Activated T-helper 1 cell treated with anti-CD3 and anti-CD28 coated beads, Interleukin-2, amount 50 U/mL, for 16 hours (primary cell): ENCODE data around the gene C6orf62.
"Not testable (repeated sequence)": the region's sequence is repeated elsewhere in the genome, so short reads cannot be mapped to it uniquely, and the experiment has no call there.

Experiments
- DNase-seq, 2 donors: peaks; one replicate each; pipeline ENCODE4 v3.0.0-alpha.2; 2020; ENCODE audit warnings: low read depth in 1 of 2, low spot score in 1 of 2

C6orf62 gene

GRCh38 chr6:24668997-24669361 lies 50.0 kb downstream of the C6orf62 start:
- DNase-seq: no peak

DNA sequence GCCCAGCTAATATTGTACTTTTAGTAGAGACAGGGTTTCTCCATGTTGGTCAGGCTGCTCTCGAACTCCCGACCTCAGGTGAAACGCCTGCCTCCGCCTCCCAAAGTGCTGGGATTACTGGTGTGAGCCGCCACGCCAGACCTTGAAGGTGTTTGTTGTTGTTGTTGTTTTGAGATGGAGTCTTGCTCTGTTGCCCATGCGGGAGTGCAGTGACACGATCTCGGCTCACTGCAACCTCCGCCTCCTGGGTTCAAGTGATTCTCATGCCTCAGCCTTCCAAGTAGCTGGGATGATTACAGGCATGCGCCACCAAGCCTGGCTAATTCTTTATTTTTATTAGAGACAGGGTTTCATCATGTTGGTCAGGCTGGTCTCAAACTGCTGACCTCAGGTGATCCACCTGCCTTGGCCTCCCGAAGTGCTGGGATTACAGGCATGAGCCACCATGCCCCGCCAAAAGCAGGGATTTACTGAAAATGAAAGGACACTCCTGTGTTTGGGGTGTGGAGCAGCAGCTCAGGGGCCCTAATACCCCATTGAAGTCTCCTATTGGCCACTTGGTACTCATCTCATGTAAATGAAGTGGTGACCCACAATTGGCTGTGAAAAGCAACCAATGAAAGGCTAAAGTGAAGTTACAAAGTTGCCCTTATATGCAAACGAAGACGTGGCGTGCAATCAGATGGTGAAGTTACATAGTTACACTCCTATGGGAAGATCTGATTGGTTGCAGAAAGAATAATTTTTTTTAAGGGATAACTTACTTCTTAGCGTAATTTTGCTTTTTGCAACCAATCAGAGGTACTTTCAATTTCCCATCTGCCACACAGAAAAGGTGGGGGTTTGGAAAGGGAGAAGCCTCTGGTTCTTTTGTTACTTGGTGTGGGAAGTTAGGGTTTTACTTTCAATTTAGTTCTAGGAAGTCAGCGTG lies 50.6 kb downstream of the C6orf62 start:
- not testable (repeated sequence) for DNase-seq

GRCh38 chr6:24667378-24667803 lies 51.6 kb downstream of the C6orf62 start:
- no peak for DNase-seq

DNA sequence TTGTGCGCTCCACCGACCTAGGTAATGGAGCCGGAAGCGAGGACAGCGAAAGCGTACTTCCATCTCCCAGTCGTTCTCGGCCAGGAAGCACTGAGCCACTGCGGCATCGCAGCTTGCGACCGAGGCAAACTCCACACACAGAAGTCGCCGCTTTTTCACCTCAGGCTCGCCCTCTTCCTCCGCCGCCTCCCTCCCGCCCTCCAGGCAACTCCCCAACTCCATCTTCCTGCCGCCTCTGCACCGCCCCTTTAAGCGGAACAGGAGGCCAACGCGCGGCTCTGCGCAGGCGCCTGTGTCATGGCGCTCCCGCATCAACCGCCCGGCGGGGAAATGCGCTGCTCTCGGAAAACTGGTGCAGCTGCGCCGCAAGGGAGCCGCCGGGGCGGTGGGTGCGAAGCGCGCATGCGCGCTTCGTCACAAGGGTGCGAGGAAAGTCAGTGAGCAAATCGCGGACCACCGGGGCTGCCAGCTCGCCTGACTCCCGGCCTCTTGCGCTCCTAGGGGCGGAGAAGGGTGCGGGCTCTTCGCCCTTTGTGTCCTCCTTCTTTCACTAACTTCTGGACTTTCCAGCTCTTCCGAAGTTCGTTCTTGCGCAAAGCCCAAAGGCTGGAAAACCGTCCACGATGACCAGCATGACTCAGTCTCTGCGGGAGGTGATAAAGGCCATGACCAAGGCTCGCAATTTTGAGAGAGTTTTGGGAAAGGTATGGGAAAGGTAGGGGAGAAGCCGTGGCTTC lies 52.1 kb downstream of the C6orf62 start, which contains the start of the genes ACOT13 and TDP2:
Gene ACOT13 (plus strand): TSS at position 437 of the 737 bp plus-strand sequence. CDS start 187 bp downstream, at position 624.
Gene TDP2 (minus strand): TSS at position 259 of the 737 bp plus-strand sequence. CDS start 37 bp downstream, at position 222.
- peak; percentile 88 to 94 for DNase-seq

DNA sequence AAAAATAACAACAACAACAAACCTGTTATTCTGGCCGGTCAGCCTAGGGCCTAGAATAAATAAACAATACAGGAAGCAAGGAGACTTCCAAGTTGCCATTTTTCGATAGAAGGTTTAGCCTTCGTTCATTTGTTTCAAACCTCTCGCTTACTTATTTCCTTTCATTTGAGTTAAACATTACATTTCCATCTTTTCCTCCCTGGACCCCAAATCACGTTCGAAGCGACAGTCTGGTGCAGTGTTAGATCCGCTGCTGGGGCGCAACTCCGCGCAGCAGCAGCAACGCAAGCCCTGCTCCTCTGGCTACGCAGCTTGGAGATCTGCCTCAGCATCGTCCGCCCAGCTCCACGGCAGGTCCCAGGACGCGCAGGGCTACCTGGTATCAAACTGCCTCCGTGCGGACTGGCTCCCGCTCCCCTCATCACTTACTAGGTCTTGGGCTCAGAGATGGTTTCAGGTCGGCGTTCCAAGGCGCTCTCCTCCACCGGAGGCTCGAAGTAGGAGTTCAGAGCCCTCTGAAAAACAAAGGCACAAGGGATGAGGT lies 52.8 kb downstream of the C6orf62 start:
- DNase-seq: peak; percentile 11 to 13

- no peak for DNase-seq
These were observed 54.6 kb downstream of the C6orf62 start for GRCh38 chr6:24664046-24664987.

DNA sequence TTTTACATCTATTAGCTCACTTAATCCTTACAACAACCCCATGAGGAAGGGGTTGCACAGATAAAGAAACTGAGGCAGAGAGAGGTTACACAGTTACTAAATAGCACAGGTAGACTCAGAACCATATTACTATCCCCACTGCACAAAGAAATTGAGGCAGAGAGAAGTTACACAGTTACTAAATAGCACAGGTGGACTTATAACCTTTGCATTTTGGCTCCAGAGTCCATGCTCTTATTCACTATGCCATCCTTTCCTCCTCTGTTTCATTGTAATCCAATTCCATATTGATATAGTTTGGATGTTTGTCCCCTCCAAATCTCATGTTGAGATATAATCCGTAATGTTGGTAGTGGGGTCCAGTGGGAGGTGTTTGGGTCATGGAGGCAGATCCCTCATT lies 55.8 kb downstream of the C6orf62 start:
- DNase-seq: no peak

DNA sequence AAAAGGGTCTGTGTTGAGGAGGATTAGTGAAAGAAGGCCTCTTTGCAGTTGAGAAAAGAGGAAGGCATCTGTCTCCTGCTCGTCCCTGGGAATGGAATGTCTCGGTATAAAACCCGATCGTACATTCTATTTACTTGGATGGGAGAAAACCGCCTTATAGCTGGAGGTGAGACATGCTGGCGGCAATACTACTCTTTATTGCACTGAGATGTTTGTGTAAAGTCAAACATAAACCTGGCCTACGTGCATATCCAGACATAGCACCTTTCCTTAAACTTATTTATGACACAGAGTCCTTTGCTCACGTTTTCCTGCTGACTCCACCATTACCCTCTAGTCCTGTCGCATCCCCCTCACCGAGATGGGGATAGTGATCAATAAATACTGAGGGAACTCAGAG lies 56.7 kb downstream of the C6orf62 start:
- no peak for DNase-seq

DNA sequence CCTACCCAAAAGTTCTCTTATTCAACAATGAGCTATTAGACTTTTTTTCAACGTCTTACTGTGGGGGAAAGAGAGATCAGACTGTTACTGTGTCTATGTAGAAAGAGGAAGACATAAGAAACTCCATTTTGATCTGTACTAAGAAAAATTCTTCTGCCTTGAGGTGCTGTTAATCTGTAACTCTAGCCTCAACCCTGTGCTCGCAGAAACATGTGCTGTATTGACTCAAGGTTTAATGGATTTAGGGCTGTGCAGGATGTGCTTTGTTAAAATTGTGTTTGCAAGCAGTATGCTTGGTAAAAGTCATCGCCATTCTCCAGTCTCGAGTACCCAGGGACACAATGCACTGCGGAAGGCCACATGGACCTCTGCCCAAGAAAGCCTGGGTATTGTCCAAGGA lies 57.2 kb downstream of the C6orf62 start:
- not testable (repeated sequence) for DNase-seq

- no peak for DNase-seq
These were observed 58.8 kb downstream of the C6orf62 start for GRCh38 chr6:24660105-24660504.

DNA sequence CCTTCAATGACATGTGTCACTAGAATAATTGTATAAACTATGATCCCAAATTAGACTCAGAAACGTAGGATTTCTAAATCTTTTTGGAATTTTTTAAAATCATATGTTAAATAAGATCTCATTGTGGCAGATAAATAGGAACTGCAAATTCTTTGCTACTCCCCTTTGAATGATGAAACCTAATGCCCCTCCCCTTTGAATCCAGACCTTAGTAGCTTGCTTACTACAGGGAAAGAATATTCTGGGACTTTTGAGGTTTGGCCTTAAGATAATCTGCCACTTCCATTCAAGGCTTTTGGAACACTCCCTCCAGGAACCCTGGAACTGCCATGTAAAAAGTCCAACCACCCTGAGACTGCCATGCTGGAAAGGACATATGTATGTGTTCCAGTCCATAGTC lies 59.4 kb downstream of the C6orf62 start:
- DNase-seq: no peak

DNA sequence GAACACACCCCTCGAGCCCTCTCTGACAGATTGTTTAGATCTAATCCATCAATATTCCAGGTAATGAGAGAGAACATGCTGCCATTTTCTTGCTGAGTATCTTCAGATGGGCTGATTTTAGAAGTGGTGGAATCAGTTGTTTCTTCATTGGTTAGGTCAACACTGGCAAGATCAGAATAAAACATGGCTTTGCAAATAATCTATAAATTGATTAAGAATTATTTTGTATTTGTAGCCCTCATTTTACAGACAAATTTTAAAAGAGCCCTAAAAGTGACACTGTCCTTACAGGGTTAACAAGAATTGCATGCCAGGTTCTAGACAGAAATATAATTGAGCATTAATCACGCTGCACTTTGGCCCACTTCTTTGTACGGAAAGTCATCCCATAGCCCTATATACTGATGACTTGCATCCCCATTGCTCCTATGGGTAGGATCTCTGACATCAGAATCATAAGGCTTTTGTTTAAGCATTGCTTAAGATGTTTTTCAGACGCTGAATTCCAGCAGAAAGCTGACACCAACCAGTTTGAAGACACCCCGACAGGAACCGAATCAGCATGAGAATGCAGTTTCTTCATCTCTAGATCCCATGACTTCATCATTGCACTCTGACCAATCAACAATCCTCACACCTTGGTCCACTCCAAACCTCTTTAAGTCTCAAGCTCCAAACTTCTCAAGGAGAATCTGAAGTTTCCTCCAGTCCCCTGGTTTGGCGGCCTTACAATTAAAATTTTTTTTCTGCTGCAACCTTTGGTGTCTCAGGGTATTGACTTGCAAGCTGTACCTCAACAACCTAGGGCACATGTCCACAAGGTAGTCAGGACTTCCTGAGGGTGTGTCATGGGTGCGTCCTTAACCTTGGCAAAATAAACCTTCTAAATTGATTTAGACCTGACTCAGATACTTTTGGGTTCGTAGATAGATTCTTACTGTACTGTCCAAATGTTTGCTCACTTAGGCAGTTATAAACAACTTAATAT lies 60.1 kb downstream of the C6orf62 start:
- no peak for DNase-seq

- DNase-seq: no peak
These were observed 63.7 kb downstream of the C6orf62 start for GRCh38 chr6:24655215-24655614.
